ENCODE results near the gene CEP128.

Gene CEP128

GRCh38 chr14:80941241-80942185 lies at the start of gene CEP128:
Gene CEP128 (minus strand): TSS chr14:80941738.
- peak; percentile 99 for DNase-seq (ENCODE audit: low spot score)

DNA sequence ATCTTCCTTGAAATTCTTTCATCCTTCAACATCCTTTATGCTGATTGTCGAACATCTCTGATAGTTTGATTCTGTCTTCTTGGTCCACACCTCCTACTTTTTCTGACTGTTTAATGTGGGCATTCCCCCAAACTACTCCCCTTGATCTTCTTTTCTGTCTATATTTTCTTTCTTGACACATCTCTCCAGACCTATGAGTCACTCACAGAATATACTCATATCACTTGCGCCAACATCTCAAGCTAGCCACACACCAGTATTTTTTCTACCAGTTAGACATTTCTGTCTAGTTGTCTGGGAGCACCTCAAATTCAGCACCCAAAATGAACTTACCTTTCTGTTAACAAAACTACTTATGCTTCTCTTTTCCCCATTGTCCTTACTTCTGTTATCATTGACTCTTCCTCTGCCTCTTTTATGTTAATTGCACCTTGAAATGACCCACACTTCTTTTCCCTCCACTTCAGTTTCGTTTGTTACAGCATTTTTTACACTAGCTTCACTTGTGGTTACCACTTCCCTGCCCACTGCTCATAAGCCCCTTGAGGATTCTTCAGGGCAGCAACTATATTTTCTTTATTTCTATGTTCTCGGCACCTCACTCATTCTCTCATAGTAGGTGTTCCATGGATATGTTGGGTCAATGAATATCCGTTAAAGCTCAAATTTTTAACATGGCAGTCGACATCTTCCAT lies 47.3 kb upstream of the CEP128 start:
- DNase-seq (ENCODE audit: low spot score): no peak

DNA sequence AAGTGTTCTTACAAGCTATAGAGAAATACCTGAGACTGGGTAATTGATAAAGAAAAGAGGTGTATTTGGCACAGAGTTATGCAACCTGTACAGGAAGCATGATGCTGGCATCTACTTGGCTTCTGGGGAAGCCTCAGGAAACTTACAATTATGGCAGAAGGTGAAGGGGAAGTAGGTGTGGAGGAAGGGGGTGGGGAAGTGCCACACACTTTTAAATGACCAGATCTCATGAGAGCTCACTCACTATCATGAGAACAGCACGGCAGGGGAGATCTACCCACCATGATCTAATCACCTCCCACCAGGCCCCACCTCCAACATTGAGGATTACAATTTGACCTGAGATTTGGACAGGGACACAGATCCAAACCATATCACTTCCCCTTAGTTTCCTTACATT lies 46.7 kb upstream of the CEP128 start:
- DNase-seq (ENCODE audit: low spot score): no peak

DNA sequence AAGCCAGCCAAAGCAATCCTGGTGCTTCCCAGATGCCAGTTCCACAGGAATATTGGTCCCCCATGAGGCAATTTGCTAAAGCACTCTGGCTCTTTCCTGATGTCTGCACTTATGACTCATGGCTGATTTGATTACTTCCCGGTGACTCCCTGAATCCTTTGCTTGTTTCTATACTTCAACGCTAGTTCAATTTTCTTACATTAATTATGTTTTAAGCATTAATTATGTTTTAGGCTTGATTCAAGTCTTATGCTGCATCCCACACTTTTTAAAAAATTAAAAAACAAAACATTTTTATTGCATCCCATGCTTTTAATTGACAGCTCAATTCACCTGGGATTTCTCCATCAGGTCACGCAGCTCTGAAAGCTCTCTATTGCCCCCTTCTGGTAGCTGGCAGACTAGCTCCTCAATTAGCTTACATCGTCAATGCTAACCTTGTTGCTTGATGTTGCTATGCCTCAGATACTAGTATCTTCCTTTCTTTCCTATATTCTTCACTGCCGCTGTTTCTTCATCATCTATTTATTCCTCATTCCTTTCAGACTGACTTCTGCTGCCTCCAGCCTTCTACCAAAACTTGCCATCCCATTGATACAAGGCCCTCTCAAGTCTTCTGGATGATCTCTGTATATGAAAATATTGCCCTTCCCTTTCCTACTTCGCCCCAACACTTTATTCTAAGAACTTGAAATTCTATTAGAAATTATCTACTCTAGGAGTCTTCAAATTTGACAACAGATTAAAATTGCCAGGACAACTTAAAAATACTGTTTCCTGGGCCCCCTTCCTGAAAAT lies 45.9 kb upstream of the CEP128 start:
- peak; percentile 83 for DNase-seq (ENCODE audit: low spot score)

GRCh38 chr14:80982711-80983110 lies 41.2 kb upstream of the CEP128 start:
- no peak for DNase-seq (ENCODE audit: low spot score)

- DNase-seq (ENCODE audit: low spot score): no peak
These were observed 40.1 kb upstream of the CEP128 start for GRCh38 chr14:80981673-80982072.

DNA sequence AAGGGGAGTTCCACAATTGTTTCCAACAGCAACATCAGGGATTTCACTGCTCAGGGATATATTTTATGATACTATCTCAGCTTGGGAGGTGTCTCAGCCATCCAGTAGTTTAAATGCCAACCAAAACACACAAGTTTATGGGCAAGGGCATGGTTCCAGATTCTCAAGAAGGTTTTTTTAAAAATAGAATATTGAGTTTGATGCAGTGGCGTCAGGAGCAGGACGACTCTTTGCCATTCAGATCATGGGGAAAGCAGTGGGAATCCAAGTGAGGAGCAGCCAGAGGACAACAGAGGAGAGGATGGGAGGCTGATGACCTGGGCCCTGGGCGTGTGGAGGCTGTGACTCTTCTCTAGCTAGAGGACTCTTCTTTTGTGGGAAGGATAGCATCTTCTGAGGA lies 39.6 kb upstream of the CEP128 start:
- DNase-seq (ENCODE audit: low spot score): no peak

DNA sequence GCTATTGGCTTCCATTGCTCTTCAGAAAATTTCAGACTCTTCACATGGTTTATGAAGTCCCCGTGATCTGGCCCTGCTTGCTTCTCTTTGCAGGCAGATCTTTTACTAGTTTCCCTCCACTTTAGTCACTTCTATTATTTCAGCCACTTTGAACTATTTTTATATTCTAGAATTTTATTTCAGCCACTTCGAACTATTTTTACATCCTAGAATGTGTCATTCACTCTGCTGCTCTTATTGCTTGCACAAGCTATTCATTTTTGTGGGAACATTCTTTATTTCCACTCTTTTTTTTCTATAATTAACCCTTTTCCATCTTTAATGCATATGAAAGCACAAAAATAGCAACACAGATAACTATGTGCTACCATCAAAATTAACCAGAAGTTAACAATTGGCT lies 38.4 kb upstream of the CEP128 start:
- no peak for DNase-seq (ENCODE audit: low spot score)

DNA sequence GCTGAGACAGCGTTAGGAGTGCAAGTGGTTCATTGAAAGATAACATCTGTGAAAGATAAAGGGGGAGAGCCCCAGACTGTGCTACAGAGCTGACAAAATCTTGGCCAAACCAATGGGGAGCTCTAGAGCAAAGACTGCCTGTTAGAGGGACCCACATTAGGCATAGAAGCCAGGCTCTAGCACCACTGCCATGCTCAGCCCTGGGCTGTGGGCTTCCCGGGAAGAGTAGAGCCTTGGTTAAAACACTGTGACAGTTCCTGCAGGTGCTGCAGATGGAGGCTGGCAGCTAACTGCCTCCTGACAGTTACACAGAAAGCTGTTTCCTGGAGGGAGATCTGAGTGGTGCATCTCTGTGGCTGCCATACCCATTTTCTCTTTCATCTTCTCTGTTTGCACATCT lies 36.9 kb upstream of the CEP128 start:
- no peak for DNase-seq (ENCODE audit: low spot score)

GRCh38 chr14:80977221-80977620 lies 35.7 kb upstream of the CEP128 start:
- no peak for DNase-seq (ENCODE audit: low spot score)

DNA sequence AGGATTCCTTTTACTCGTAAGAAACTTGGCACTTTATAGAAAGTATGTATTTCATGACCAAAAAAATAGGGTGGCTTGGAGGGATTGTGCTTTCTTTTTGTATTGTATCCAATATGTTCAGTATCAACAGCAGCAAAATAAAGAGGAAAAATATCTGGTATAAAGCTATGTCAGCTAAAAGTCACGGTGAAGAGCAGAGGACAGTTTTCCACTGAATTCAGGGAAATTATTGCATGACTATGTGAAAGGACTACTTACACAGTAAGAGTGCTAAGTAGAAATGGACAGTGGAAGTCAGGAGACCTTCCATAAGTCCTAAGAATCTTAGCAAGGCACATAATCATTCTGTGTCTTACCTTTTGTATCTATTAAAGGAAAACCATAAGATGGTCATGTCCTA lies 33.1 kb upstream of the CEP128 start:
- no peak for DNase-seq (ENCODE audit: low spot score)

GRCh38 chr14:80973931-80974641 lies 32.5 kb upstream of the CEP128 start:
- DNase-seq (ENCODE audit: low spot score): no peak

DNA sequence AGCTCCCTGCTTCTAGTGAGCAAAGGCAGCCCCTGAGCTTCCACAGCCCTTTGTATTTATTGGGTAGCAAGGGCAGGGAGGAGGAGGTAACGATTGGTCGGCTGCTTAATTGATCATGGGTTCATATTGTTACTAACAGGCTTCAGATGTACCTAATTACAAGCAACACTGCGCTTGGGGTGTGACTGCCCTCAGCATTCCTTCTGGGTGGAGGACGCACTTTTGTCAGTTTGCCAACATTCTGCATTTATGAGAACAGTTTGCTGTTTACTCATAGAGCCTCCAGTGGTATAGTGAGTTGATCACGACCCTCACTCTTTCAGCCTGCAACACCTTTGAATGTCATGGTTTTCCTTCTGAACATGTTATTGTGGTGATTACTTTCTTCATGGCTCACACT lies 23.5 kb upstream of the CEP128 start:
- no peak for DNase-seq (ENCODE audit: low spot score)

GRCh38 chr14:80959496-80959895 lies 18.0 kb upstream of the CEP128 start:
- DNase-seq (ENCODE audit: low spot score): no peak

- no peak for DNase-seq (ENCODE audit: low spot score)
These were observed 17.4 kb upstream of the CEP128 start for GRCh38 chr14:80958939-80959338.

GRCh38 chr14:80958226-80958625 lies 16.7 kb upstream of the CEP128 start:
- DNase-seq (ENCODE audit: low spot score): no peak

GRCh38 chr14:80957613-80958012 lies 16.1 kb upstream of the CEP128 start:
- DNase-seq (ENCODE audit: low spot score): no peak

GRCh38 chr14:80956922-80957321 lies 15.4 kb upstream of the CEP128 start:
- DNase-seq (ENCODE audit: low spot score): no peak

GRCh38 chr14:80956102-80956501 lies 14.6 kb upstream of the CEP128 start:
- no peak for DNase-seq (ENCODE audit: low spot score)

GRCh38 chr14:80955416-80955941 lies 13.9 kb upstream of the CEP128 start, which contains the start of gene TSHR:
Gene TSHR (plus strand): TSS chr14:80955621. CDS start chr14:80955681, 60 bp downstream.
- no peak for DNase-seq (ENCODE audit: low spot score)

DNA sequence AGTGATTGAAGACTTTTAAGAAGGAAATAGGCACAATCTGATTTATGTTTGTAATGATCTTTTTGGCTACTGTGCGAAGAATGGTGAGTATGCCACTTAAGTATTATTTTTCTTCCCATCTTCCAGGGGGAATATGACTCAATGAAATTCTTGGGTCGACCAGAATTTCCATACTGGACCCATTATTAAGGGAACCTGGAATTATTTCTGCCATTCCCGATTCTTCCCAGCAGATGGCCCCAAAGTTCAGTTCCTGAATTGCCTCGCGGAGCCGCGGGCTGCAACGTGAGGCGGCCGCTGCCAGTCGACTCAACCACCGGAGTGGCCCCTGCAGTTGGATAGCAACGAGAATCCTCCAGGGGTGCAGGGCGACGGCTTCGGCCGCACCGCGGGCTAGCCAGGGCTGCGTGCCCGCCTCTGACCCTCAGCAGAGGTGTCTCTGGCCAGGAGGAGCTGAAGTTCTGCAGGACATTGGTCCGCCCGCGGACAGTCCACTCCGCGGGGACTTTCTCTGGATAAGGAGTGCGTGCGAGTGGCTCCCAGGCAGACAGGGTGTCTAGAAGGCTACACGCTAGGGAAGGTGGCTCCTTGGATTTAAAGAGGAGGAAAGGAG lies 13.3 kb upstream of the CEP128 start:
- peak; percentile 74 for DNase-seq (ENCODE audit: low spot score)

Data from SW480 (cell line).